IMR-90 (cell line): ENCODE results near the gene MLLT3. TPM values are rescaled to one million over a fixed set of nuclear protein-coding genes. Genes with fewer than 3 reads are reported as not detected.

Experiments
- ATAC-seq: fragments of 200-7000 bp; cut with Tn5 transposase; 2 replicates; pipeline ENCODE4 v1.9.1; 2020; ENCODE audit warnings: low read depth, mild to moderate bottlenecking, moderate library complexity
- BruUV-seq: library from RNA; stranded (reverse); fragments of 400-500 nt; replicated peaks from 2 replicates; lab custom pipeline; 2021; lab: Mats Ljungman, UMichigan
- CTCF ChIA-PET: fragments of 300-600 bp; formaldehyde crosslinking; extraction: SDS; loops from one replicate; lab custom pipeline; 2021; ENCODE audit warnings: antibody characterized with exemption; lab: Yijun Ruan, JAX
- POLR2A ChIA-PET: fragments of 300-600 bp; sonication (Branson Sonifier 250); formaldehyde crosslinking; loops from one replicate; lab custom pipeline; 2022; ENCODE audit warnings: antibody characterized with exemption; ENCODE audit not compliant: unreplicated experiment; lab: Charles Lee
- DNase-seq: peaks from one replicate; pipeline ENCODE4 v3.0.0; 2013
- H2AFZ ChIP-seq: replicated peaks from 2 replicates; pipeline ENCODE3; 2013; ENCODE audit warnings: low read length, mild to moderate bottlenecking; ENCODE audit not compliant: poor library complexity
- H2AK5ac ChIP-seq: 2 replicates; pipeline ENCODE4 v1.6.1; 2013; ENCODE audit warnings: low read depth, low read length, inconsistent platforms
- H2AK9ac ChIP-seq: replicated peaks from 2 replicates; pipeline ENCODE3; 2013; ENCODE audit warnings: mild to moderate bottlenecking, low read depth, low read length, moderate library complexity; ENCODE audit not compliant: poor library complexity
- H2BK120ac ChIP-seq: 2 replicates; pipeline ENCODE4 v1.6.1; 2013; ENCODE audit warnings: low read depth, low read length, inconsistent platforms
- H2BK15ac ChIP-seq: 3 replicates; pipeline ENCODE4 v1.6.1; 2013; ENCODE audit warnings: low read depth, low read length, inconsistent platforms
- H2BK20ac ChIP-seq: 2 replicates; pipeline ENCODE4 v1.6.1; 2013; ENCODE audit warnings: low read depth, mild to moderate bottlenecking, inconsistent platforms, low read length, moderate library complexity
- H2BK5ac ChIP-seq: 2 replicates; pipeline ENCODE4 v1.6.1; 2013; ENCODE audit warnings: mild to moderate bottlenecking, low read depth, low read length, inconsistent platforms; ENCODE audit not compliant: poor library complexity, severe bottlenecking
- H3K14ac ChIP-seq: replicated peaks from 2 replicates; pipeline ENCODE4 v1.6.1; 2013; ENCODE audit warnings: low read depth, low read length, inconsistent platforms
- H3K18ac ChIP-seq: 2 replicates; pipeline ENCODE4 v1.6.1; 2013; ENCODE audit warnings: low read depth, low read length, control low read depth
- H3K23ac ChIP-seq: 2 replicates; pipeline ENCODE4 v1.6.1; 2013; ENCODE audit warnings: low read depth, low read length, inconsistent platforms
- H3K27ac ChIP-seq: 2 replicates; pipeline ENCODE4 v1.5.1; 2013; ENCODE audit warnings: mild to moderate bottlenecking, control low read depth, low read length; ENCODE audit not compliant: insufficient read depth
- H3K27me3 ChIP-seq: 2 replicates; pipeline ENCODE4 v1.6.1; 2013; ENCODE audit warnings: low read length; ENCODE audit not compliant: control insufficient read depth, insufficient read depth
- H3K36me3 ChIP-seq: 2 replicates; pipeline ENCODE4 v1.6.1; 2013; ENCODE audit warnings: low read length, mixed read lengths; ENCODE audit not compliant: control insufficient read depth, insufficient read depth
- H3K4ac ChIP-seq: 2 replicates; pipeline ENCODE4 v1.6.1; 2013; ENCODE audit warnings: low read depth, low read length, inconsistent platforms
- H3K4me1 ChIP-seq: 2 replicates; pipeline ENCODE4 v1.6.1; 2013; ENCODE audit warnings: low read length, mixed read lengths; ENCODE audit not compliant: control insufficient read depth, insufficient read depth
- H3K4me2 ChIP-seq: 2 replicates; pipeline ENCODE4 v1.6.1; 2013; ENCODE audit warnings: low read depth, mild to moderate bottlenecking, control low read depth, low read length, moderate library complexity
- H3K4me3 ChIP-seq: 2 replicates; pipeline ENCODE4 v1.5.1; 2013; ENCODE audit warnings: low read depth, mild to moderate bottlenecking, control low read depth, low read length, moderate library complexity; ENCODE audit not compliant: insufficient read depth
- H3K56ac ChIP-seq: 2 replicates; pipeline ENCODE4 v1.6.1; 2013; ENCODE audit warnings: low read length, inconsistent platforms; ENCODE audit not compliant: insufficient read depth; ENCODE audit errors: extremely low read depth
- H3K79me1 ChIP-seq, 2 experiments: 2 replicates each; pipeline ENCODE4 v1.6.1; 2013; ENCODE audit warnings: low read length in 2 of 2, inconsistent platforms in 1 of 2, low read depth in 1 of 2
- H3K9ac ChIP-seq: 2 replicates; pipeline ENCODE4 v1.6.1; 2013; ENCODE audit warnings: low read depth, low read length, control low read depth
- H3K9me1 ChIP-seq: 2 replicates; pipeline ENCODE4 v1.6.1; 2013; ENCODE audit warnings: low read length, inconsistent platforms; ENCODE audit not compliant: insufficient read depth
- H3K9me3 ChIP-seq: 2 replicates; pipeline ENCODE4 v1.6.1; 2013; ENCODE audit warnings: low read length; ENCODE audit not compliant: control insufficient read depth, insufficient read depth
- H4K20me1 ChIP-seq: 2 replicates; pipeline ENCODE4 v1.6.1; 2013; ENCODE audit warnings: low read length, inconsistent platforms; ENCODE audit not compliant: insufficient read depth
- H4K5ac ChIP-seq: 2 replicates; pipeline ENCODE4 v1.6.1; 2013; ENCODE audit warnings: mild to moderate bottlenecking, low read depth, low read length, control low read depth
- H4K8ac ChIP-seq, 2 experiments: 2 replicates each; pipeline ENCODE4 v1.6.1; 2013; ENCODE audit warnings: low read depth in 2 of 2, low read length in 2 of 2, control low read depth in 1 of 2, inconsistent platforms in 1 of 2
- H4K91ac ChIP-seq: 2 replicates; pipeline ENCODE4 v1.6.1; 2013; ENCODE audit warnings: low read depth, low read length, inconsistent platforms; ENCODE audit not compliant: insufficient read depth
- BHLHE40 ChIP-seq: fragments of 150-350 bp; IDR thresholded peaks from 2 replicates; pipeline ENCODE4 v1.6.1; 2016; ENCODE audit warnings: mild to moderate bottlenecking, low read depth, low read length
- CHD1 ChIP-seq: IDR thresholded peaks from 2 replicates; pipeline ENCODE4 v1.6.1; 2012; ENCODE audit warnings: low read depth, low read length, improper control_type of control experiment
- WGBS, 2 experiments: methylation state at CpG; one replicate each; pipeline versions ENCODE4 v1.1.5 to v1.1.7; 2013; ENCODE audit warnings: missing lambda C conversion rate in 2 of 2; ENCODE audit not compliant: insufficient read length in 1 of 2; ENCODE audit errors: extremely low coverage in 2 of 2; 5-methylcytosine and 5-hydroxymethylcytosine counted together
- dilution Hi-C: fragments of 300-500 bp; cut with HindIII; formaldehyde crosslinking; loops from one replicate; pipeline ENCODE4 v1.14.3; 2018; ENCODE audit warnings: low sequenced_read_pairs; ENCODE audit not compliant: unreplicated experiment
- in situ Hi-C: fragments of 300-500 bp; cut with MboI; formaldehyde crosslinking; loops from 3 replicates; pipeline ENCODE4 v1.14.3; 2019; ENCODE audit warnings: low sequenced_read_pairs, inconsistent platforms, mixed read lengths
- intact Hi-C: fragments of 100-400 bp; cut with micrococcal nuclease; formaldehyde crosslinking; loops from 2 replicates; pipeline ENCODE4 v1.10.0; 2022
- polyA plus RNA-seq, 3 experiments: library from polyadenylated mRNA; depleted of rRNA; stranded (reverse); fragments of >200 nt; gene quantifications; 2 replicates each; pipeline ENCODE4 v1.2.3, GENCODE V29; 2012; ENCODE audit warnings: low replicate concordance in 1 of 3
- total RNA-seq: library from RNA; depleted of rRNA; stranded (reverse); fragments of >200 nt; gene quantifications from 2 replicates; pipeline ENCODE4 v1.2.3, GENCODE V29; 2012

Gene MLLT3
- total and polyA plus RNA-seq, 2 of the 4 experiments (the other 2 are of a cell fraction), result 10.4 to 21.1 TPM

DNA sequence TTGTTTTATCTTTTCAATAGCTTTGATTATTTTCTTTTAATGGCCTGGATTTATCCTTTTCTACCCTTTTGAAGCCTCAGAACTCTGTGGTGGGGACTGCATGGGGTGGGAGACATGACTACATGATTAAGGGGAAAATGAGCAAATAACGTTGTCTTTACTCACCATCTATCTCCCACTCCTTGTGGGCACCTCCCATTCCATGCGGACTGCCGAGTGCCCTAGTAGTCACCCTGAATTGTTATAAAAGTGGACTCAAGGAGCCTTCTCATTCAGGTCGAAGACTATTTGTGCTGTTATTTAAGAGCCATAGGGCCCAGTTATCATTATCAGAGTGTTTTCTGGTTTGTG, 281.8 kb downstream of the MLLT3 start:
- Histone ChIP-seq H2BK15ac (no peak overlapping the region), H4K91ac (no peak overlapping the region), H3K9ac (no peak overlapping the region), H3K27me3 (peaks cover 4% of the 10 kb centered on the region; the same call in 1 of the 2 replicates), H3K79me1 (no peaks in the 10 kb centered on the region), H3K27ac (no peak overlapping the region), H3K4me3 (no peak overlapping the region), H4K8ac (no peak overlapping the region), H2AFZ (no peak overlapping the region), H3K36me3 (no peaks in the 10 kb centered on the region; the same call in 1 of the 2 replicates), H3K14ac (no peak overlapping the region), H3K4ac (no peak overlapping the region), H3K23ac (no peak overlapping the region), H3K18ac (no peak overlapping the region), H2BK120ac (no peak overlapping the region), H2BK20ac (no peak overlapping the region), H3K4me2 (no peak overlapping the region), H3K4me1 (no peaks in the 10 kb centered on the region; the same call in 1 of the 2 replicates), H4K20me1 (no peaks in the 10 kb centered on the region), H3K56ac (no peak overlapping the region), H2AK5ac (no peak overlapping the region), H2BK5ac (no peak overlapping the region), H3K9me1 (no peaks in the 10 kb centered on the region), H3K9me3 (no peaks in the 10 kb centered on the region), H2AK9ac (no peak overlapping the region), H4K5ac (no peak overlapping the region)
- ChIA-PET POLR2A (no interaction called here), CTCF (interaction anchor here (0.8 kb wide), 1 partner anchor 24 kb away, joined by 3 read pairs; no protein-coding TSS in a partner anchor)
- intact Hi-C loops (no loop called here), dilution Hi-C loops (no loop called here), in situ Hi-C loops (no loop called here)
- DNase-seq, result no peak
- peak; percentile 24; the same call in 1 of the 2 replicates for ATAC-seq
- BruUV-seq, result no TSS peak
- no CpG with 5 or more reads among the region's 4 CpGs for WGBS, 2 experiments
- TF ChIP-seq BHLHE40, result no peak
- TF ChIP-seq CHD1, result no peak
